GM19351 (cell line): ENCODE data around the gene MORN1.
"Not testable (repeated sequence)": the region's sequence is repeated elsewhere in the genome, so short reads cannot be mapped to it uniquely, and the experiment has no call there.

Experiments
- ATAC-seq: cut with Tn5 transposase; IDR thresholded peaks from one replicate; pipeline ENCODE4 v1.9.1; 2021; ENCODE audit warnings: mild to moderate bottlenecking, moderate library complexity; ENCODE audit not compliant: unreplicated experiment

Gene MORN1

DNA sequence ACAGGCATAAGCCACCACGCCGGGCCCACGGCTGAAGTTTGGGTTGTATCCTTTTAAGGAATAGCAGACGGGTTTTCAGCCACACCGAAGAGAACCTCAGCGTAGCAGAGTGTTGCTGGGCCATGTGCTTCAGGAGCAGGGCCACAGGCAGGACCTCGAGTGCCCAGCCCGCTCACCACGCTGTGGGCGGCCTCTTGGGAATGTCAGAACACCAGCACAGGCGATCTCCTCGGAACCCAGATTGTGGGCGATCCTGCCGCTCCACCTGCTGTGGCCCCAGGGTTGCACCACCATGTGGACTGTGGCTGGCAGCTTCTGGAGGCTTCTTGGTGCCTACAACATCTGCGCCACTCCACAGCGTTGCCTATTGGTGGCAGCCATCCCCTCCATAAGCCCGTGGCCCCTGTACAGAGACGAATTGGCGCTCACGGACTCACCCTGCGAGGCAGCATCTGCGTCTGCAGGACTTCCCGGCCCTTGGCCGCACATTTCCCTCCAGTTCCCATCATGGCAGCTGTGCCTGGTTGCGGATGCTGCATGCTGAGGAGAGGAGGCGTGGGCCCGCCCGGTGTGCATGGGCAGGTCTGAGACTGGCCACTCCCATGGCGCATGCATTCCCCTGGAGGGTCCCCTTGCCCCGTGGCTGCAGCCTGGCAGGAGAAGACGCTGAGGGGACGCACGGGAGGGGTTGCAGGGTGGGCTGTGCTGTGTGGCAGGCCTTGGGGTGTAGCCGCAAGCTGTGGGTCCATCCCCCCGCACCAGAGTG is 93.9 kb downstream of the MORN1 start:
- ATAC-seq: no peak

DNA sequence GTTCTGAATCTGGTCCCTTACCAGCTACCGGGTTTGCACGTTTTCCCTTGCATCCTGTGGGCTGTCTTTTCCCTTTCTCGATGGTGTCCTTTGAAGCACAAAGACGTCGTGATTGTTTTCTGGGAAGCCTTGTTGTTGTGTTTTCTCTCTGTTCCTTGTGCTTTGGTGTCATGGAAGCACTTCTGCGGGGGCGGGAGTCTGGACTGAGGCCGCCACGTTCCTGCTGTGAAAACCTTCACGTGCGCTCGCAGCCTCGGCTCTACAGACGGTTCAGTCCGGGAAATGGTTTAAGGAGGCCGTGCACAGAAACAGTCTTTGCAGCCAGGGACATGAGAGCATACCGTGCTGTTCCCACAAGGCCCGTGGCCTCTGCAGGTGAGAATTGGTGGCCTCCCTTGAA is 94.7 kb downstream of the MORN1 start:
- no peak for ATAC-seq

- ATAC-seq: not testable (repeated sequence)
These were observed 95.1 kb downstream of the MORN1 start for GRCh38 chr1:2296211-2296610.

- no peak for ATAC-seq
These were observed 95.8 kb downstream of the MORN1 start for GRCh38 chr1:2295526-2295925.

DNA sequence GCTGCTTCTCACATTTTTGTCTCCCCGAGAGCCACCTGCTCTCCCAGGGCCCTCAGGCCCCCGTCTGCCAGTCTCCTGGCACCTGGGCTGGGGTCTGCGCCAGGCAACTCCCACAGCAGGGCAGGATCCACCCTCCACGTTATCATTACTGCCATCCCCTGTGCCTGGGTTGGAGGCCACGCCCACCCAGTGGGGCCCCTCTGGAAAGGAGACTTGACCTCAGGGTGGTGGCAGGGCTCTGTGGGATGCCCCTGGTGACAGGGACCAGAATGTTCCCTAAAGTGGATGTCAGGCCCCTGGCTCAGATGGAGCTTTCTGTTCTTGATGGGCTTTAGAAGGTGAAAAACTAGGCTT is 96.7 kb downstream of the MORN1 start:
- ATAC-seq: no peak

DNA sequence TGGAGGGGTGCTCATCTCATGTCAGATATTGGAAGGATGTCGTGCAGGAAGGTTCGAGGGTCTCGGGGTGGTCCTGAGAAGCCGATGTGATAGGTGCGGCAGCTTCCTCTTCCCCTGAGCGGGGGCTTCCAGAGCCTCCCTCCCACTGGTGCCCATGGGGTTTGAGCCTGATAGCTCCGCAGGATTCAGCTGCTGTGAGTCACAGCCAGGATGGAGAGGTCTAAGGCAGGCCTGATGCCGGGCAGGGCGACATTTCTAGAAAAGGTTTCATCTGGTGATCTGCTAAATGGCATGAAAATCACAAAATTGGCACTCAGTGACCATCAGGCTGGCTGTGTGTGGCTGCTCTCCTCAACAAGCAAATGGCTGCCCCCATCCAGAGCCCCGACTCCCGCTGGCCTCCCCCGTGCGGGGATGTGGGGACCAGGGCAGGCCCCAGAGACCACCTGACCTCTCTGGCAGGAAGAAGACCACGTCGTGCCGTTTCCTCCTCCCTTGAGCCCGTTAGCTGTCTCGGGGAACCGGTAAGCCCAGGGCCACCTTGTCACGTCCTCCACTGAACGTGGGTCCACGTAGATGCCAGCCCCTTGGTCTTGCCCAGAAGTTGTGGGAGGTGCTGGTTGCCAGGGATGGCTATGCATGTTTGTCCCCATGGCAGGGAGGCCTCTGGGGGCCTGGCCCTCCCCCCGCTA is 97.2 kb downstream of the MORN1 start:
- no peak for ATAC-seq

DNA sequence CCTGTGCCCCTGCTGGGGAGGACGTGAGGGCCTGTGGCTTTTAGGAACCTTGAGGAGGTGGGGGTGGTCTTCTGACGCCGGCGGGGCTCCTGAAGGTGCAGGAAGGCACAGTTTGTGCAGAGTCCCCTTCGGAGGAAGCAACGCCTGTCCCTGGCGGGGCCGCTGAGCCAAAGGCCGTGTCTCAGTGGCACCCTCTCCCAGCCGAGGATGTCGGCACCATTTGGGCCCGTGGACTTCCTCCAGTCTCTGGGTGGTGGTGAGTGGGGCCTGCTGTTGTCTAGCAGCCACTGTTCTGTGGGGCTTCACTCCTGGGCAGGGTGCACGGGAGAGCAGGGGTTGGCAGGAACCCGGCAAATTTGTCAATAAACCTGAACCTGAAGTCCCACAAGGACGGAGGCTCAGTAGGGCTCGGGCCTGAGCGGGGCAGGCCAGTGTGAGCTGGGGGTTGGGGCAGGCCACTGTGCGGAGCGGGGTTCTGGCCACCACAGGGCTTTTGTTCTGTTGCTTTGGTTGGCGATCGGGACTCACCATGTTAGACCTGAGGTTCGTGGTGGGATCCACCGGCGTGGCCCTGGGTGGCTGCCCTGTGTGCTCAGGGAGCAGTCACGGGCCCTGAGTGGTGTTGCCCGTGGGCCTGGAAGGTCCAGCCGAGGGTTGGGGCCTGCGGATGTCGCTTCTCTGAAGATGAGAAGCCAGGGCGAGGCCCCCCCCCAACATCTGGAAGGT is 98.5 kb downstream of the MORN1 start:
- no peak for ATAC-seq

- no peak for ATAC-seq
These were observed 99.8 kb downstream of the MORN1 start for GRCh38 chr1:2291577-2291976.

GRCh38 chr1:2290595-2291510 is 100.5 kb downstream of the MORN1 start:
- ATAC-seq: peak; percentile 79

DNA sequence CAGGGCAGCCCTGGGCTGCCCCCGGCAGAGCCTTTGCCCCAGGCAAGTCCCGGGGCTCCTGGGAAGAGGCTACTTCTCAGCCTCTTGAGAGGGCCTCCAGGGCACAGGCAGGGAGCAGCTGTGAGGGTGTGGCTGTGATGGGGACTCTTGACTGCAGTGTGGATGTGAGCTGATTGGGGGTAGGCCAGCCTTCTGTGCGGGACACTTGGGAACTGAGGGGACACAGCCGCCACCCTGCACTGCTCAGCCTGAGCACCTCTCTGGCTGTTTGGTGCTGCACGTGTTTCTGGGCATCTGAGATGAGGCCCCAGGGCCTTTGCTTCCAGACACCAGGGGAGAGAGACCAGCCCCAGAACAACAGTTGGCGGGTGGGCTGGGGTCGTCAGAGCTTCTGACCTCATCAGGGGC is 101.2 kb downstream of the MORN1 start:
- ATAC-seq: peak; percentile 16

DNA sequence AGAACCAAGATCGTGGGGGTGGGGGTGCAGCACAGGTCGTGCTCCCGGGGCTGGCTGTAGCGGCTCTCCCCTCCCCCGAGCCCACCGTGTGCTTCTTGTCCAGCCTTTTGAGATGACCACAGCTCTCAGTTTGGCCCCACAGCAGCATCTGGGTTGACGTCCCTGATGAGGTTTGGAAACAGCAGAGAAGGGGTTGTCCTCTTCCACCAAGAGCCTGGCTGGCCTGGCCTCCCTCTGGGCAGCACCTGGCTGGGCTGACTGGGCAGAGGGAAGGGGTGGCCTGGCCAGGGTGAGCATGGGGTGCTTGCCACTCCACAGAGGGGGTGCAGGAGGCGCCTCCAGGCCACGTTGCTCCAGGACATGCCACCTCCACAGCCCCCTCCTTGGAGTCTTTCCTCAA is 101.7 kb downstream of the MORN1 start:
- ATAC-seq: no peak

- ATAC-seq: no peak
These were observed 102.4 kb downstream of the MORN1 start for GRCh38 chr1:2288816-2289536.

GRCh38 chr1:2288311-2288710 is 103.0 kb downstream of the MORN1 start:
- no peak for ATAC-seq

DNA sequence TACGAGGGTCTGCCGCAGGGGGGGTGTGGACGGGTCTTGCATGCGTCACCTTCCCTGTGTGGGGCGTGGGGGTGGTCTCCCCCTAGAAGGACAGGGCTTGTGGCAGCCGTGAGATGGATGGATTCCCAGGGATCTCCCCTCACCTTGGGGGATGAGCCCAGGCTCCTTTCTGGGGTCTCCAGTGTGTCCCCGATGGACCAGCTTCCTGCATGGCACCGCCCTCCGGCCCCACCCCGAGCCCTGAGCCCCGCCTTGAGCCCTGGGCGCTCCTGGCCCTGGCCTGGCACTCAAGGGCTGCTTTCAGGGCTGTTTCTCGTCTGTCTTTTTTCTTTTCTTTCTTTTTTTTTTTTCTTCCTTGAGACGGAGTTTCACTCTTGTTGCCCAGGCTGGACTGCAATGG is 103.7 kb downstream of the MORN1 start:
- ATAC-seq: no peak

- no peak for ATAC-seq
These were observed 104.4 kb downstream of the MORN1 start for GRCh38 chr1:2286923-2287322.

DNA sequence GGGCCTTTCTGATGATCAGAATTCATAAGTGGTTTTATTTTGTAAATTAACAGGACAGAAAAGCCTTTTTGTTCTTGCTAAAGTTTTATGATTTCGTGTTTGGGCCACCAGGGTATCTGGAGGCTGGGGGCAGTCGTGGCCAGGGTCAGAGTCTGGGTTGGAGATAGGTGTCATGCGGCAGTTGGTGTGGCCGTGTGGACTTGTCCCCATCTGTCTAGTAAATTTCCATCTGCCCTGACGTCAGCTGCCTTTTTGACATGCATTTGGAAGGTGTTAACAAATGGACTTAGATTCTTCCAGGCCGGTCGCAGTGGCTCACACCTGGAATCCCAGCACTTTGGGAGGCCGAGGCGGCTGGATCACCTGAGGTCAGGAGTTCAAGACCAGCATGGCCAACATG is 106.4 kb downstream of the MORN1 start:
- ATAC-seq: no peak

DNA sequence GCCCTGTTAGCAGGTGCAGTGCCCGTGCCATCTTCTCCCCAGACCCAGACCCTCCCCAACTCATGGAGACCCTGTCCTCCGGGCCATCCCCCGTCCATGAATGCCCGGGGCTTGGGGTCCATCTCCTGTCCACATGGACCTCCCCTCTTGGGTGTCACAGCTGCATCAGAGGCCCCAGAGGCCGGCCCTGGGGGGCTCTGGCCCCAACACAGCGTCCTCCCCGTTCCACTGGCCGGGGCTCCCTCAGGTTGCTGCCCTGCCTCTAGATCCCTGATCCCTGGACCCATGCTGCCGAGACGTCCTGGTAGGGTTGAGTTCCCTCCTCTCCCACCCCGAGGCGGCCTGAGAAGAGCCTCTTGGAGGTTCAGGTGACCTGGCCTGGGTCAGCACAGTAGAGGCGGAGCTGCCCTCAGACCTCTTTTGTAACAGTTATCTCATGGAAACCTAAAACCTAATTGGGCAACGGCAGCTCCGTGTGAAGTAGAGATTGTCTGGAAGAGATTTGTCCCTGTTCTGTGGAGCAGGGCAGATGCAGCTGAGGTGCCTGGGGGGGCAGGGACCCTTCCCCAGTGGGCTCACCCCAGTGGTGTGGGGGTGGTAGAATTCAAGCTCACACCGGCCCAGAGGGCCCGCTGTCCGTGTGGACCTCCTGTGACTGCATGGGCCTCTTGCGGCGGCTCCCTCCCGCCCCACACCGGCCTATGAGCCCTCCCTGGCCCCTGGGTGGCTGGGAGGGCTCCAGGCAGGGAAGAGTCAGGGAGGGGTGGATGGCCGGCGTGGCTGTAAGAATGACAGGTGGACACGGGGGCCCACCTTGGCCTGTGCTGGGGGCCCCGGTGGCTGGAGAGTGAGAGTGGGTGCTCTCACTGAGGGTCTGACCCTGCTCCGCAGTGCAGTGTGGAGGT is 107.1 kb downstream of the MORN1 start:
- ATAC-seq: no peak

DNA sequence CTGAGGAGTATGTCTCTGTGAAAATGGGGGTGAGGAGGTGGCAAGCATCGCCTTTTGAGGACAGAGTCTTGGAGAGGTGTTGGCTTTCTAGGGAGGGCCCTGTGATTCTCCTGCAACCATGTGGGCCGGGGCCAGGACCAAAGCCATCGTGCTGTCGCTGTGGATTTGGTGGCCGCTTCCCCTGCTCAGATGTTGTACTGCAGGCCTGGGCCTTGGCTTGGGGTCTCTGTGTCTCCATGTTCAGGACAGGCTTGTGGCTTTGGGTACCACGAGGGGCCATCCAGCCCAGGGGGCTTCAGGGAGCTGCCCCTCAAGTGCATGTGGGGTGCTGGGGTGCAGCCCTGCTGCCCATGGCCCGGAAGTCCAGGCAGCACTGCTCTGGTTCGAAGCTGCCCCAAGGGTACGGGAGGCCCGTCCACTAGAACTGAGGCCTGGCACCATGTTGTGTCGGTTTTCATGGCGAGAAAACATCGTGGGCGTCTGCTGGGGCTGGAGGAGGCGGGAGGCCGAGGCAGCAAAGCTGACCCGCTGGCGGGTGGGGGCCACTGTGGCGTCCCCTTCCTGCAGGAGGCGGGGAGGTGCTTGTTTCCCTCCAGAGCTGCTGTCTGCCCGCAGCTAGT is 107.9 kb downstream of the MORN1 start:
- ATAC-seq: no peak
